Measurements from ENCODE around the gene PTPRM.

PTPRM gene

GRCh38 chr18:7617738-7618422 is 50.8 kb downstream of the PTPRM start:
- Mint-ChIP-seq H3K9me3 (no peaks in the 10 kb centered on the region), H3K27me3 (no peaks in the 10 kb centered on the region), H3K4me3 (no peak overlapping the region), H3K36me3 (ENCODE audit: low read depth) (no peaks in the 10 kb centered on the region), H3K27ac (no peak overlapping the region), H3K4me1 (ENCODE audit: low read depth) (no peaks in the 10 kb centered on the region)
- intact Hi-C loops (cut with micrococcal nuclease) = no loop called here

- no peaks in the 10 kb centered on the region for H3K27me3 Mint-ChIP-seq
- no peak overlapping the region for H3K4me3 Mint-ChIP-seq
- H3K36me3 Mint-ChIP-seq (ENCODE audit: low read depth) = no peaks in the 10 kb centered on the region
- no peaks in the 10 kb centered on the region for H3K9me3 Mint-ChIP-seq
- intact Hi-C loops (cut with micrococcal nuclease) = no loop called here
- H3K27ac Mint-ChIP-seq = no peak overlapping the region
- no peaks in the 10 kb centered on the region for H3K4me1 Mint-ChIP-seq (ENCODE audit: low read depth)
Observed at GRCh38 chr18:7618891-7619442, 51.9 kb downstream of the PTPRM start.

GRCh38 chr18:7619676-7620075 is 52.6 kb downstream of the PTPRM start:
- H3K36me3 Mint-ChIP-seq (ENCODE audit: low read depth) = no peaks in the 10 kb centered on the region
- no peak overlapping the region for H3K4me3 Mint-ChIP-seq
- H3K4me1 Mint-ChIP-seq (ENCODE audit: low read depth) = no peaks in the 10 kb centered on the region
- no peaks in the 10 kb centered on the region for H3K9me3 Mint-ChIP-seq
- intact Hi-C loops (cut with micrococcal nuclease) = no loop called here
- no peak overlapping the region for H3K27ac Mint-ChIP-seq
- no peaks in the 10 kb centered on the region for H3K27me3 Mint-ChIP-seq

GRCh38 chr18:7622721-7623120 is 55.6 kb downstream of the PTPRM start:
- Mint-ChIP-seq H3K4me3 (no peak overlapping the region), H3K36me3 (ENCODE audit: low read depth) (no peaks in the 10 kb centered on the region), H3K27me3 (no peaks in the 10 kb centered on the region), H3K4me1 (ENCODE audit: low read depth) (peaks cover 5% of the 10 kb centered on the region), H3K27ac (no peak overlapping the region), H3K9me3 (no peaks in the 10 kb centered on the region)
- intact Hi-C loops (cut with micrococcal nuclease) = no loop called here

- Mint-ChIP-seq H3K36me3 (ENCODE audit: low read depth) (no peaks in the 10 kb centered on the region), H3K4me3 (no peak overlapping the region), H3K9me3 (no peaks in the 10 kb centered on the region), H3K27ac (no peak overlapping the region), H3K27me3 (no peaks in the 10 kb centered on the region), H3K4me1 (ENCODE audit: low read depth) (peaks cover 5% of the 10 kb centered on the region)
- intact Hi-C loops (cut with micrococcal nuclease) = no loop called here
Observed at GRCh38 chr18:7623681-7624080, 56.6 kb downstream of the PTPRM start.

GRCh38 chr18:7624697-7625096 is 57.6 kb downstream of the PTPRM start:
- intact Hi-C loops (cut with micrococcal nuclease) = no loop called here
- Mint-ChIP-seq H3K4me3 (no peak overlapping the region), H3K36me3 (ENCODE audit: low read depth) (no peaks in the 10 kb centered on the region), H3K27me3 (no peaks in the 10 kb centered on the region), H3K4me1 (ENCODE audit: low read depth) (peaks cover 5% of the 10 kb centered on the region), H3K27ac (no peak overlapping the region), H3K9me3 (no peaks in the 10 kb centered on the region)

- Mint-ChIP-seq H3K27ac (no peak overlapping the region), H3K9me3 (no peaks in the 10 kb centered on the region), H3K36me3 (ENCODE audit: low read depth) (no peaks in the 10 kb centered on the region), H3K27me3 (no peaks in the 10 kb centered on the region), H3K4me3 (no peak overlapping the region), H3K4me1 (ENCODE audit: low read depth) (peaks cover 5% of the 10 kb centered on the region)
- intact Hi-C loops (cut with micrococcal nuclease) = no loop called here
Observed at GRCh38 chr18:7626175-7626921, 59.2 kb downstream of the PTPRM start.

- Mint-ChIP-seq H3K9me3 (no peaks in the 10 kb centered on the region), H3K4me1 (ENCODE audit: low read depth) (peaks cover 5% of the 10 kb centered on the region), H3K27me3 (no peaks in the 10 kb centered on the region), H3K4me3 (no peak overlapping the region), H3K27ac (no peak overlapping the region), H3K36me3 (ENCODE audit: low read depth) (no peaks in the 10 kb centered on the region)
- intact Hi-C loops (cut with micrococcal nuclease) = no loop called here
Observed at GRCh38 chr18:7626922-7627440, 59.9 kb downstream of the PTPRM start.

GRCh38 chr18:7629416-7629815 is 62.3 kb downstream of the PTPRM start:
- Mint-ChIP-seq H3K4me1 (ENCODE audit: low read depth) (peaks cover 11% of the 10 kb centered on the region), H3K4me3 (no peak overlapping the region)

GRCh38 chr18:7630731-7631442 is 63.8 kb downstream of the PTPRM start:
- Mint-ChIP-seq H3K9me3 (no peaks in the 10 kb centered on the region), H3K27me3 (no peaks in the 10 kb centered on the region), H3K4me1 (ENCODE audit: low read depth) (peaks cover 11% of the 10 kb centered on the region), H3K27ac (no peak overlapping the region), H3K36me3 (ENCODE audit: low read depth) (no peaks in the 10 kb centered on the region), H3K4me3 (no peak overlapping the region)
- intact Hi-C loops (cut with micrococcal nuclease) = no loop called here

More at GRCh38 chr18:7629416-7629815, 62.3 kb downstream of the PTPRM start:
- H3K27me3 Mint-ChIP-seq = no peaks in the 10 kb centered on the region
- no peak overlapping the region for H3K27ac Mint-ChIP-seq
- H3K9me3 Mint-ChIP-seq = no peaks in the 10 kb centered on the region
- intact Hi-C loops (cut with micrococcal nuclease) = no loop called here
- no peaks in the 10 kb centered on the region for H3K36me3 Mint-ChIP-seq (ENCODE audit: low read depth)

- Mint-ChIP-seq H3K27me3 (no peaks in the 10 kb centered on the region), H3K27ac (no peak overlapping the region), H3K36me3 (ENCODE audit: low read depth) (no peaks in the 10 kb centered on the region), H3K4me3 (no peak overlapping the region), H3K9me3 (no peaks in the 10 kb centered on the region), H3K4me1 (ENCODE audit: low read depth) (peaks cover 6% of the 10 kb centered on the region)
- intact Hi-C loops (cut with micrococcal nuclease) = no loop called here
Observed at GRCh38 chr18:7632152-7633098, 65.3 kb downstream of the PTPRM start.

- no peaks in the 10 kb centered on the region for H3K36me3 Mint-ChIP-seq (ENCODE audit: low read depth)
- H3K27me3 Mint-ChIP-seq = no peaks in the 10 kb centered on the region
- H3K9me3 Mint-ChIP-seq = no peaks in the 10 kb centered on the region
- no peak overlapping the region for H3K27ac Mint-ChIP-seq
- H3K4me1 Mint-ChIP-seq (ENCODE audit: low read depth) = peaks cover 6% of the 10 kb centered on the region
- H3K4me3 Mint-ChIP-seq = no peak overlapping the region
- intact Hi-C loops (cut with micrococcal nuclease) = no loop called here
Observed at GRCh38 chr18:7633171-7633570, 66.1 kb downstream of the PTPRM start.

- no peak overlapping the region for H3K4me3 Mint-ChIP-seq
- H3K36me3 Mint-ChIP-seq (ENCODE audit: low read depth) = no peaks in the 10 kb centered on the region
- no peaks in the 10 kb centered on the region for H3K27me3 Mint-ChIP-seq
- H3K27ac Mint-ChIP-seq = no peak overlapping the region
- H3K4me1 Mint-ChIP-seq (ENCODE audit: low read depth) = peaks cover 6% of the 10 kb centered on the region
- no peaks in the 10 kb centered on the region for H3K9me3 Mint-ChIP-seq
- intact Hi-C loops (cut with micrococcal nuclease) = no loop called here
Observed at GRCh38 chr18:7635948-7636347, 68.8 kb downstream of the PTPRM start.
